NCI-H460 (cell line): ENCODE results near the gene MAJIN. TPM values are rescaled to one million over a fixed set of nuclear protein-coding genes. Genes with fewer than 3 reads are reported as not detected.
"Not testable (repeated sequence)": the region's sequence is repeated elsewhere in the genome, so short reads cannot be mapped to it uniquely, and the experiment has no call there.

ENCODE experiments used
- DNase-seq: peaks from one replicate; pipeline ENCODE4 v3.0.0-alpha.2; 2016; ENCODE audit warnings: low read depth; ENCODE audit errors: extremely low read depth
- polyA plus RNA-seq: library from polyadenylated mRNA; depleted of rRNA; stranded (reverse); fragments of >200 nt; gene quantifications from 2 replicates; pipeline ENCODE4 v1.2.3, GENCODE V29; 2014; cell fraction: nucleus; rRNA removed
- total RNA-seq: library from RNA; depleted of rRNA; stranded (reverse); fragments of >200 nt; shearing (Covaris generic); gene quantifications from 2 replicates; pipeline ENCODE4 v1.2.3, GENCODE V29; 2014; rRNA removed

Gene MAJIN
- total RNA-seq: 0.63 TPM in 1 of 2 replicates, not detected in the other
- polyA plus RNA-seq: not detected in 2 replicates

- no peak for DNase-seq
Observed at GRCh38 chr11:64971421-64972233, at the start of gene MAJIN. TSS of gene MAJIN (minus strand) at chr11:64972108. CDS start at chr11:64959405, 12,703 bp downstream.

GRCh38 chr11:65021509-65021908, 49.6 kb upstream of the MAJIN start:
- DNase-seq: no peak

- no peak for DNase-seq
Observed at GRCh38 chr11:65021003-65021402, 49.1 kb upstream of the MAJIN start.

GRCh38 chr11:65019824-65020223, 47.9 kb upstream of the MAJIN start:
- no peak for DNase-seq

- no peak for DNase-seq
Observed at GRCh38 chr11:65017937-65018336, 46.0 kb upstream of the MAJIN start.

- DNase-seq: no peak
Observed at GRCh38 chr11:65016705-65017104, 44.8 kb upstream of the MAJIN start.

- DNase-seq: no peak
Observed at GRCh38 chr11:65014726-65015227, 42.9 kb upstream of the MAJIN start.

GRCh38 chr11:65013888-65014725, 42.2 kb upstream of the MAJIN start, which contains the start of gene ARL2:
TSS of gene ARL2 (plus strand) at chr11:65014160. CDS start at chr11:65014208, 48 bp downstream.
- DNase-seq: peak; percentile 79

GRCh38 chr11:65013130-65013887, 41.4 kb upstream of the MAJIN start:
- DNase-seq: peak; percentile 73

- no peak for DNase-seq
Observed at GRCh38 chr11:65008873-65009272, 37.0 kb upstream of the MAJIN start.

- DNase-seq: no peak
Observed at GRCh38 chr11:65008016-65008415, 36.1 kb upstream of the MAJIN start.

- DNase-seq: not testable (repeated sequence)
Observed at GRCh38 chr11:65003968-65004367, 32.1 kb upstream of the MAJIN start.

- no peak for DNase-seq
Observed at GRCh38 chr11:65003282-65003681, 31.4 kb upstream of the MAJIN start.

GRCh38 chr11:65002706-65003105, 30.8 kb upstream of the MAJIN start:
- DNase-seq: no peak

- no peak for DNase-seq
Observed at GRCh38 chr11:64999478-64999877, 27.6 kb upstream of the MAJIN start.

- DNase-seq: no peak
Observed at GRCh38 chr11:64998690-64999431, 27.0 kb upstream of the MAJIN start.

GRCh38 chr11:64998141-64998540, 26.2 kb upstream of the MAJIN start:
- DNase-seq: no peak

GRCh38 chr11:64996710-64997380, 24.9 kb upstream of the MAJIN start, which contains the start of gene BATF2:
TSS of gene BATF2 (minus strand) at chr11:64996971. CDS start at chr11:64996914, 57 bp downstream.
- peak; percentile 46 for DNase-seq

- no peak for DNase-seq
Observed at GRCh38 chr11:64996327-64996709, 24.4 kb upstream of the MAJIN start.
